HUES6 (cell line): ENCODE results near the gene HIVEP3.
"Not testable (repeated sequence)": the region's sequence is repeated elsewhere in the genome, so short reads cannot be mapped to it uniquely, and the experiment has no call there.

Experiments
- H3K27ac ChIP-seq: 2 replicates; pipeline ENCODE4 v1.7.0; 2013; ENCODE audit warnings: low read depth, mild to moderate bottlenecking, low read length, inconsistent platforms
- H3K27me3 ChIP-seq: 2 replicates; pipeline ENCODE4 v1.6.1; 2013; ENCODE audit warnings: low read length; ENCODE audit not compliant: control insufficient read depth, insufficient read depth
- H3K36me3 ChIP-seq: 2 replicates; pipeline ENCODE4 v1.6.1; 2013; ENCODE audit warnings: low read length; ENCODE audit not compliant: control insufficient read depth, insufficient read depth
- H3K4me1 ChIP-seq: 2 replicates; pipeline ENCODE4 v1.6.1; 2013; ENCODE audit warnings: low read length; ENCODE audit not compliant: control insufficient read depth, insufficient read depth
- H3K4me3 ChIP-seq: 2 replicates; pipeline ENCODE4 v1.5.1; 2013; ENCODE audit warnings: low read depth, low read length
- H3K9ac ChIP-seq: one replicate; pipeline ENCODE4 v1.6.1; 2013; ENCODE audit warnings: mild to moderate bottlenecking, low read length
- H3K9me3 ChIP-seq: 2 replicates; pipeline ENCODE4 v1.6.1; 2013; ENCODE audit warnings: low read depth, low read length; ENCODE audit not compliant: control insufficient read depth, insufficient read depth

HIVEP3 gene

DNA sequence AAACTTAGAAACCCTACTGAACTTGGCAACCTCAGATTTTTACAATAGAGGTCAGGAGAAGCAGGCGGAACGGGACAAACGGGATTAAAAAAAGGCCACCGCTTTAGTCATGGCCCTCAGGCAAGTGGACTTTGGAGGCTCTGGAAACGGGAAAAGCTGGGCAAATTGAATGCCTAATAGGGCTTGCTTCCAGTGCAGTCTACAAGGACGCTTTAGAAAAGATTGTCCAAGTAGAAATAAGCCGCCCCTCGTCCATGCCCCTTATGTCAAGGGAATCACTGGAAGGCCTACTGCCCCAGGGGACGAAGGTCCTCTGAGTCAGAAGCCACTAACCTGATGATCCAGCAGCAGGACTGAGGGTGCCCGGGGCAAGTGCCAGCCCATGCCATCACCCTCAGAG lies 27.2 kb upstream of the HIVEP3 start:
- not testable (repeated sequence) for H3K9ac ChIP-seq, H3K4me1 ChIP-seq, H3K36me3 ChIP-seq, H3K4me3 ChIP-seq, H3K27ac ChIP-seq, H3K27me3 ChIP-seq
- peaks cover 22% of the 10 kb centered on the region for H3K9me3 ChIP-seq

DNA sequence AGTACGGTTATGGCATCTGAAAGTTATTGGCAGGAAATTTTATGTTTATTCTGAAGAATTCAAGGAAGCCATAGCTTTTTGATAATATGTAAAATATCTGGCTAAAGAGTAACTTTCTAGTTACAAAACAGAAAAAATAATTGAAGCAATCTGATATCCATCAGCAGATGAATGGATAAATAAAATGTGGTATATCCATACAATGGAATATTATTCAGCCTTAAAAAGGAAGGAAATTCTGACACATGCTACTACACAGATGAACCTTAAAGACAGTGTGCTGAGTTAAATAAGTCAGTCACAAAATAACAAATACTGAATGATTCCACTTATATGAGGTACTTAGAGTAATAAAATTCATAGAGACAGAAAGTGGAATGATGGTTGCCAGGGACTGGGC lies 25.0 kb upstream of the HIVEP3 start:
- Histone ChIP-seq H3K9me3 (peaks cover 11% of the 10 kb centered on the region), H3K9ac (no peak overlapping the region), H3K4me3 (no peak overlapping the region), H3K27ac (no peak overlapping the region), H3K36me3 (no peaks in the 10 kb centered on the region), H3K27me3 (peaks cover 3% of the 10 kb centered on the region; the same call in 1 of the 2 replicates), H3K4me1 (no peaks in the 10 kb centered on the region)

GRCh38 chr1:41942278-41942677 lies 23.6 kb upstream of the HIVEP3 start:
- Histone ChIP-seq H3K9ac (no peak overlapping the region), H3K4me3 (no peak overlapping the region), H3K27me3 (peaks cover 3% of the 10 kb centered on the region; the same call in 1 of the 2 replicates), H3K36me3 (no peaks in the 10 kb centered on the region), H3K4me1 (no peaks in the 10 kb centered on the region), H3K27ac (no peak overlapping the region), H3K9me3 (peaks cover 11% of the 10 kb centered on the region)

DNA sequence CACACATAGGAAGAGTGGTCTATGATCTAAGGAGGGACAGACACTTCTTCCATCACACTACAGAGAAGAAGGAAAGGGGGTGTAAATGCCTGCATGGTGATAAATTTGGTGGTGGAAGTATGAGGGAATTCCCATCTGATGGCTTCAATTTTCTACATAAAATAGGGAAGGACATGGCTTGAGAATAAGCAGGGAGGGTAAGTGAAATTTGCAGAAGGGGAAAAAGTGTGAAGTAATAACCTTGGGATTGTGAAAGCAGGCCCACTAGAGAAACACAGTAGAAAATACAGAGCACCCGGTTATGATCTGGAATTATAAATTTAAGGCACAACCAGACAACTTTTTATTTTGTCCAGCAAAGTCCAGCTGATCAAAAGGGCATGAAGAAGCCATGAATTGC lies 22.7 kb upstream of the HIVEP3 start:
- no peaks in the 10 kb centered on the region for H3K36me3 ChIP-seq
- H3K27ac ChIP-seq = no peak overlapping the region
- H3K4me3 ChIP-seq = no peak overlapping the region
- H3K9ac ChIP-seq = no peak overlapping the region
- H3K27me3 ChIP-seq = peaks cover 3% of the 10 kb centered on the region; the same call in 1 of the 2 replicates
- H3K9me3 ChIP-seq = peaks cover 11% of the 10 kb centered on the region
- no peaks in the 10 kb centered on the region for H3K4me1 ChIP-seq

DNA sequence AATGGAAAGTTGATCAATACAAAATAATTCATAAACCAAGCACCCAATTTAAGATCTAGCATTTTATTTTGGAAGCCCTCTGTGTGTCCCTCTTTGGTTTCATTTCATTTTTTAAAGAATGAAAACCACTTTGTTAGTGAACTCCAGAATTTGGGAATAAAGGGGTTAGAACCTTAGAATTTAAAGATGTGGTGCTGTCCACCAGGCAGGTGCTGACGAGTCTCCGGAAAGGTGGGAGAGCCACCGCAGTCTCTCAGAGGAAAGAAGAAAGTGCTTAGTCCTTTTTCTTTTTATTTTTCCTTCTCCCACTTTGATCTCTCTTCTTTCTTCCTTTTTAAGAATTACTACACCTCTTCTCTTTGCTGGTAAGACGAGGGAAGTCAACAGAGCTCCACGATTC lies 20.5 kb upstream of the HIVEP3 start:
- Histone ChIP-seq H3K27me3 (peaks cover 3% of the 10 kb centered on the region; the same call in 1 of the 2 replicates), H3K4me3 (no peak overlapping the region), H3K9ac (no peak overlapping the region), H3K27ac (no peak overlapping the region), H3K4me1 (no peaks in the 10 kb centered on the region), H3K36me3 (no peaks in the 10 kb centered on the region), H3K9me3 (peaks cover 8% of the 10 kb centered on the region)

DNA sequence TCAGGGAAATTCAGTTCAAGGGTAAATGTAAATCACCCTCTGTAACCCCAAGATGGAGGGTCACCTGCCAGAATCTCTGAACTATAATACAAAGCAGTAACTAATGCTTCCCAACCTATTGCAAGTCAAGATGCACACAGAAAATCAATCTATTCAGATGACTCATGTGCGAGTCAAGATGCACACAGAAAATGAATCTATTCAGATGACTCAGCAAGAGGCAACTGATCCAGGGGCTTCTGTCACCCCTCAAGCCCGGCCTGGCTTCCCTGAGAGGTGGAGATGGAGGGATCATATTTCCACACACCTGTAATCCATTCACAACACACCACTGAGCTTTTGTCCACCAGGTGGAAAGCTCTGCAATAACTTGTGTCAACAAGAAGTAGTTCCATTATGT lies 17.4 kb upstream of the HIVEP3 start:
- Histone ChIP-seq H3K4me3 (no peak overlapping the region), H3K9me3 (no peaks in the 10 kb centered on the region), H3K36me3 (no peaks in the 10 kb centered on the region), H3K4me1 (no peaks in the 10 kb centered on the region), H3K27me3 (peaks cover 3% of the 10 kb centered on the region; the same call in 1 of the 2 replicates), H3K9ac (no peak overlapping the region), H3K27ac (no peak overlapping the region)

- Histone ChIP-seq H3K4me3 (no peak overlapping the region), H3K27ac (no peak overlapping the region)
Measured at GRCh38 chr1:41935226-41935625, 16.5 kb upstream of the HIVEP3 start.

DNA sequence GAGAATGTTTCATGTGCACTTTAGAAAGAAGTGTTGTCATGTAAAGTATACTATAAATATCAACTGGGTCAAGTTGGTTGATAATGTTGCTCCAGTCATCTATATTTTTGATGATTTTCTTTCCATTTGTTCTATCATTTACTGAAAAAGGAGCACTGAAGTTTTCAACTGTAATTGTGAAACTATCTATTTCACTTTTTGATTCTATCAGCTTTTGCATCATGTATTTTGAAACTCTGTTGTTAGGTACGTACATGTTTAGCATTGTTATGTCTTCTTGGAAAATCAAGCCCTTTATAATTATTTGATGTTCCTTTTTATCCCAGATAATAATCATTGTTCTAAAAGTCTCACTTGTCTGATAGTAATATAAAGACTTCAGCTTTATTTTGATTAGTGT lies 14.4 kb upstream of the HIVEP3 start:
- Histone ChIP-seq H3K4me1 (no peaks in the 10 kb centered on the region), H3K27me3 (0 out of 2 replicates have a peak, but pooled peaks cover 7% of the 10 kb centered on the region), H3K9me3 (no peaks in the 10 kb centered on the region), H3K4me3 (no peak overlapping the region), H3K27ac (no peak overlapping the region), H3K36me3 (no peaks in the 10 kb centered on the region), H3K9ac (no peak overlapping the region)

More at GRCh38 chr1:41935226-41935625, 16.5 kb upstream of the HIVEP3 start:
- H3K27me3 ChIP-seq = no peaks in the 10 kb centered on the region
- H3K4me1 ChIP-seq = no peaks in the 10 kb centered on the region
- no peaks in the 10 kb centered on the region for H3K9me3 ChIP-seq
- H3K36me3 ChIP-seq = no peaks in the 10 kb centered on the region
- H3K9ac ChIP-seq = no peak overlapping the region

- no peaks in the 10 kb centered on the region for H3K9me3 ChIP-seq
- H3K4me1 ChIP-seq = no peaks in the 10 kb centered on the region
- no peak overlapping the region for H3K27ac ChIP-seq
Measured at GRCh38 chr1:41931578-41931977, 12.9 kb upstream of the HIVEP3 start.

GRCh38 chr1:41927118-41927517 lies 8.4 kb upstream of the HIVEP3 start:
- Histone ChIP-seq H3K9ac (no peak overlapping the region), H3K9me3 (peaks cover 3% of the 10 kb centered on the region; the same call in 1 of the 2 replicates), H3K4me1 (no peaks in the 10 kb centered on the region), H3K4me3 (no peak overlapping the region), H3K36me3 (no peaks in the 10 kb centered on the region), H3K27me3 (peaks cover 7% of the 10 kb centered on the region; the same call in 1 of the 2 replicates), H3K27ac (no peak overlapping the region)

More at GRCh38 chr1:41931578-41931977, 12.9 kb upstream of the HIVEP3 start:
- H3K9ac ChIP-seq = no peak overlapping the region
- no peak overlapping the region for H3K4me3 ChIP-seq
- H3K27me3 ChIP-seq = peaks cover 7% of the 10 kb centered on the region; the same call in 1 of the 2 replicates
- no peaks in the 10 kb centered on the region for H3K36me3 ChIP-seq

- H3K27ac ChIP-seq = no peak overlapping the region
- H3K9me3 ChIP-seq = peaks cover 3% of the 10 kb centered on the region; the same call in 1 of the 2 replicates
- H3K9ac ChIP-seq = no peak overlapping the region
- no peaks in the 10 kb centered on the region for H3K4me1 ChIP-seq
- no peaks in the 10 kb centered on the region for H3K36me3 ChIP-seq
- peaks cover 7% of the 10 kb centered on the region; the same call in 1 of the 2 replicates for H3K27me3 ChIP-seq
- H3K4me3 ChIP-seq = no peak overlapping the region
Measured at GRCh38 chr1:41925712-41926111, 7.0 kb upstream of the HIVEP3 start.
